ENCODE results near the gene PLA2G4E. TPM values are rescaled to one million over a fixed set of nuclear protein-coding genes. Genes with fewer than 3 reads are reported as not detected.
A peak's percentile ranks its signal among the peaks of the same experiment; 100 is the strongest.

PLA2G4E gene
- total RNA-seq, 1 donor from 2014 or later: 1.5 TPM

DNA sequence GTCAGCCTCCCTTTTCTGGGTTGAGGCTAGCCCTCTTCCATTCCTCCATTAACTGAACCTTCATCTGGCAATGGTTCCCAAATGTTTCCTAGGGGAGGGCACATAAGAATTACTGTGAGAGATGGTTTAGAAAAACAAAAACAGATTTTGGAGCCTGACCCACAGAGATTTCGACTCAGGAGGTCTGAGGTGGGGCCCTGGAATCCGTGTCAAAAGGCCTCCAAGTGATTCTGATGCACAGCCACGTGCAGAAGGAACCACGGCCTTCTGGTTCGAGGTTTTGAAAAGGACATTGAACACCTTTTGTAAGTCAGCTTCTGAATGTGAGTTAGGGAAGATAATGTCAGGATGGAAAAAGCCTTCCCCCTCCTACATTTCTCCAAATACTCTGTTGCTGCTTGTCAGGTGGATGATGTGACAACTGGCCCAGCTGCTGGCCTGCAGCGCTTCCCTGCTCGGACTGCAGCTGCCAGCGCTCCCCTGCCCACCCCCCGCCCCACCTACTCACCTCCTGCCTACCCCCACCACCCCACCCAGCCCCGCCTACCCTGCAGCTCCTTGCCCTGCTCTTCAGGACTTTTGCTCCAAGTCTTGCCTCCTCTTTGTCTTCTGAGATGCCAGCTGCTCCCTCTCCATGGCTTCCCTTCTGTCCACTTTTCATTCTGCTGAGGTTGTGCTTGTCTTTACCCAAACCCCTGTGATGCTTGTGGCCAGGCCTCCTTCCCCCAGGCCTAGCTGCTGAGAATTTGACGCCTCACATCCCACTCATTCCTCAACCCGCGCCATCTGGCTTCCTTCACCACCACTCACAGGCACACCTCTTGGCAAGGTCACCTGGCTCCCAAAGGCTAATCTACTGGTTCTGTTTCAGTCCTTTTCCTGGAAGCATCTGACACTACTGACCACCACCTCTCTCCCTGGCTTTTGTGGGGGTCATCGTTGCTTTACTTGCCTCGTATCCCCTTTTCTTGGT lies 55.1 kb downstream of the PLA2G4E start:
- TF ChIP-seq CTCF (IDR thresholded peaks at IDR 0.05): no peak
- no peaks in the 10 kb centered on the region for H3K27me3 ChIP-seq
- ATAC-seq (no peak), DNase-seq (no peak)
- no peak overlapping the region for H3K4me3 ChIP-seq
- H3K4me1 ChIP-seq: peaks cover 51% of the 10 kb centered on the region
- H3K27ac ChIP-seq: peak overlapping the region; percentile 43
- no peaks in the 10 kb centered on the region for H3K36me3 ChIP-seq
- H3K9me3 ChIP-seq: no peaks in the 10 kb centered on the region
- intact Hi-C loops (cut with DNase I): no loop called here

GRCh38 chr15:41961595-41962202 lies 59.1 kb downstream of the PLA2G4E start:
- Histone ChIP-seq H3K4me3 (no peak overlapping the region), H3K9me3 (no peaks in the 10 kb centered on the region), H3K27me3 (no peaks in the 10 kb centered on the region), H3K27ac (no peak overlapping the region), H3K36me3 (no peaks in the 10 kb centered on the region), H3K4me1 (peaks cover 26% of the 10 kb centered on the region)
- intact Hi-C loops (cut with DNase I): no loop called here
- TF ChIP-seq CTCF (IDR thresholded peaks at IDR 0.05): no peak
- no peak for ATAC-seq
- no peak for DNase-seq

DNA sequence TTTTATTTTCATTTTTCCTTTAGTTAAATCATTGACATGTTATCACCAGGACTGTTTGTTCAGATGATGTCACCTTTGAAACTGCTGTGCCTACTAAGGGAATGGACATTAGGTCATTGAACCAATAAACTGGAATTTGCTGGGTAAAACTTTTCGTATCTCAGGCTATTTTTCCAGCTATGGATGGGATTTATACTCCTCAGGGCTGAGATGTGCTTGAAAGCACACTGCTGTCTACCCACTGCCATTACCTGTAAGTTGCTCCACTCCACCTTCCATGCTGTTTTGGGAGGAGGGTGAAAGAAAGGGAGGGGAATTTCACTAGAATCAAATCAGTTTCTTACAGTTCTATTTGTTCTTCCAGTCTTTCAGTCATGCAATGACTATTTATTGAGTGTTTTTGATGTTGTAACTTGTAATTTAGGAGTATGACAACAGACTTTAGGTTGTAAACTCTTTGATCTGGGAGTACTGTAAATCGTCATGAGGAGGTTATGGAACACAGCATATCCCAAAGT lies 59.8 kb downstream of the PLA2G4E start:
- Histone ChIP-seq H3K9me3 (no peaks in the 10 kb centered on the region), H3K27ac (no peak overlapping the region), H3K4me3 (no peak overlapping the region), H3K4me1 (peaks cover 20% of the 10 kb centered on the region), H3K36me3 (no peaks in the 10 kb centered on the region), H3K27me3 (no peaks in the 10 kb centered on the region)
- ATAC-seq: no peak
- intact Hi-C loops (cut with DNase I): no loop called here
- TF ChIP-seq CTCF (IDR thresholded peaks at IDR 0.05): no peak
- DNase-seq: no peak

- Histone ChIP-seq H3K4me3 (no peak overlapping the region), H3K27me3 (no peaks in the 10 kb centered on the region), H3K27ac (peak overlapping the region; percentile 14), H3K4me1 (peaks cover 18% of the 10 kb centered on the region), H3K9me3 (no peaks in the 10 kb centered on the region), H3K36me3 (peaks cover 9% of the 10 kb centered on the region)
- intact Hi-C loops (cut with DNase I): no loop called here
- TF ChIP-seq CTCF (IDR thresholded peaks at IDR 0.05): no peak
- no peak for DNase-seq
- ATAC-seq: peak; percentile 21
Measured at GRCh38 chr15:41958002-41958420, 62.8 kb downstream of the PLA2G4E start.

GRCh38 chr15:41957021-41957897 lies 63.6 kb downstream of the PLA2G4E start:
- peak; percentile 27 for ATAC-seq
- Histone ChIP-seq H3K4me1 (peaks cover 18% of the 10 kb centered on the region), H3K4me3 (no peak overlapping the region), H3K9me3 (no peaks in the 10 kb centered on the region), H3K36me3 (peaks cover 17% of the 10 kb centered on the region), H3K27ac (peak overlapping the region; percentile 14), H3K27me3 (no peaks in the 10 kb centered on the region)
- no peak for DNase-seq
- intact Hi-C loops (cut with DNase I): no loop called here
- TF ChIP-seq CTCF (IDR thresholded peaks at IDR 0.05): no peak

Measured in upper lobe of right lung (tissue), 1 donor.